B cell (primary cell): ENCODE measurements around the gene LRP6. TPM values are rescaled to one million over a fixed set of nuclear protein-coding genes. Genes with fewer than 3 reads are reported as not detected.
A peak's percentile ranks its signal among the peaks of the same experiment; 100 is the strongest.

Source experiments
- ATAC-seq: fragments of 200-7000 bp; cut with Tn5 transposase; one replicate; pipeline ENCODE4 v1.10.0; 2021; ENCODE audit warnings: low read depth, mild to moderate bottlenecking, moderate number of reproducible peaks, moderate library complexity
- CTCF ChIA-PET: fragments of 350-600 bp; sonication (Branson Sonifier 250); formaldehyde crosslinking; loops from one replicate; lab custom pipeline; 2021; ENCODE audit warnings: antibody characterized with exemption, inconsistent platforms; lab: Charles Lee
- POLR2A ChIA-PET: fragments of 350-600 bp; sonication (Branson Sonifier 250); formaldehyde crosslinking; loops from one replicate; lab custom pipeline; 2021; ENCODE audit warnings: antibody characterized with exemption; lab: Charles Lee
- DNase-seq: peaks from one replicate; pipeline ENCODE4 v3.0.0; 2013
- H2AFZ ChIP-seq: 2 replicates; pipeline ENCODE4 v1.6.1; 2012; ENCODE audit warnings: mild to moderate bottlenecking, low read depth, low read length; ENCODE audit not compliant: insufficient read depth, poor library complexity, severe bottlenecking
- H3K27ac ChIP-seq, 2 donors: 1 replicate in 1 of 2; 2 replicates in 1 of 2; pipeline ENCODE4 v1.5.1; 2012 to 2013; ENCODE audit warnings: low read length in 2 of 2, mild to moderate bottlenecking in 2 of 2, moderate library complexity in 1 of 2
- H3K27me3 ChIP-seq, 4 experiments: fragments of 200-600 bp in 1 of 4; sonication (generic) in 1 of 4; replicated peaks in 1 of 4; 1 replicate in 2 of 4; 2 replicates in 2 of 4; pipeline versions ENCODE4 v1.6.1 to v1.7.0; 2013 to 2016; ENCODE audit warnings: low read length in 3 of 4, mild to moderate bottlenecking in 2 of 4, mixed read lengths in 1 of 4, moderate library complexity in 1 of 4; ENCODE audit not compliant: insufficient read depth in 4 of 4, control insufficient read depth in 3 of 4; ENCODE audit errors: control extremely low read depth in 1 of 4
- H3K36me3 ChIP-seq, 2 experiments: replicated peaks in 1 of 2; 1 replicate in 1 of 2; 2 replicates in 1 of 2; pipeline versions ENCODE4 v1.6.1 to v1.7.1; 2013; ENCODE audit warnings: low read length in 1 of 2; ENCODE audit not compliant: insufficient read depth in 2 of 2, control insufficient read depth in 1 of 2; ENCODE audit errors: control extremely low read depth in 1 of 2, extremely low read depth in 1 of 2
- H3K4me1 ChIP-seq, 2 donors: fragments of 200-600 bp in 1 of 2; sonication (generic) in 1 of 2; 1 replicate in 1 of 2; 2 replicates in 1 of 2; pipeline versions ENCODE4 v1.5.1 to v1.6.1; 2013 to 2017; ENCODE audit warnings: low read length in 2 of 2; ENCODE audit not compliant: control insufficient read depth in 2 of 2, insufficient read depth in 2 of 2
- H3K4me2 ChIP-seq: replicated peaks from 2 replicates; pipeline ENCODE3; 2012; ENCODE audit warnings: mild to moderate bottlenecking, low read depth, low read length; ENCODE audit not compliant: poor library complexity, severe bottlenecking
- H3K4me3 ChIP-seq, 5 experiments: fragments of 200-600 bp in 1 of 5; sonication (generic) in 1 of 5; 1 replicate in 3 of 5; 2 replicates in 2 of 5; pipeline versions ENCODE4 v1.5.1 to v1.7.0; 2011 to 2016; ENCODE audit warnings: low read length in 4 of 5, mild to moderate bottlenecking in 4 of 5, low read depth in 2 of 5, control low read depth in 1 of 5, moderate library complexity in 1 of 5; ENCODE audit not compliant: insufficient read depth in 1 of 5; ENCODE audit errors: control extremely low read depth in 1 of 5, extremely low read depth in 1 of 5
- H3K79me2 ChIP-seq: fragments of 200-600 bp; sonication (generic); one replicate; pipeline ENCODE4 v1.6.0; 2016; ENCODE audit warnings: low read length; ENCODE audit not compliant: control insufficient read depth, insufficient read depth
- H3K9ac ChIP-seq: fragments of 200-600 bp; sonication (generic); 2 replicates; pipeline ENCODE4 v1.6.1; 2017; ENCODE audit warnings: mild to moderate bottlenecking, low read length, moderate library complexity
- H3K9me3 ChIP-seq, 3 donors: one replicate each; pipeline versions ENCODE4 v1.6.1 to v1.7.1; 2013; ENCODE audit warnings: low read length in 2 of 3; ENCODE audit not compliant: control insufficient read depth in 2 of 3, insufficient read depth in 1 of 3; ENCODE audit errors: control extremely low read depth in 1 of 3
- H4K20me1 ChIP-seq: 2 replicates; pipeline ENCODE4 v1.6.0; 2012; ENCODE audit warnings: mild to moderate bottlenecking, low read length; ENCODE audit not compliant: insufficient read depth, control insufficient read depth, poor library complexity, severe bottlenecking
- H3K27ac Mint-ChIP-seq: one replicate; pipeline ENCODE4 v1.8.0; 2021; ENCODE audit warnings: mixed read lengths
- H3K27me3 Mint-ChIP-seq: one replicate; pipeline ENCODE4 v1.8.0; 2021; ENCODE audit warnings: mixed read lengths
- H3K4me1 Mint-ChIP-seq: one replicate; pipeline ENCODE4 v1.8.0; 2021; ENCODE audit warnings: mixed read lengths
- H3K4me3 Mint-ChIP-seq: one replicate; pipeline ENCODE4 v1.8.0; 2021; ENCODE audit warnings: mixed read lengths
- H3K9me3 Mint-ChIP-seq: one replicate; pipeline ENCODE4 v1.8.0; 2022; ENCODE audit warnings: mixed read lengths; ENCODE audit not compliant: insufficient read depth
- CTCF ChIP-seq: fragments of 200-600 bp; IDR thresholded peaks from one replicate; pipeline ENCODE4 v1.8.0; 2022; ENCODE audit warnings: antibody characterized with exemption, mild to moderate bottlenecking
- EZH2 ChIP-seq: IDR thresholded peaks from 2 replicates; pipeline ENCODE4 v1.6.1; 2012; ENCODE audit warnings: borderline replicate concordance, low read depth, mild to moderate bottlenecking, moderate library complexity, low read length; ENCODE audit not compliant: insufficient read depth, poor library complexity, severe bottlenecking
- WGBS: methylation state at CpG from one replicate; pipeline ENCODE4 v1.1.5; 2013; ENCODE audit warnings: missing lambda C conversion rate; ENCODE audit not compliant: insufficient coverage; 5-methylcytosine and 5-hydroxymethylcytosine counted together
- intact Hi-C: fragments of 100-400 bp; cut with micrococcal nuclease; formaldehyde crosslinking; loops from one replicate; pipeline ENCODE4 v1.10.0; 2022
- polyA plus RNA-seq: library from polyadenylated mRNA; depleted of rRNA; stranded (reverse); fragments of >200 nt; gene quantifications from 2 replicates; pipeline ENCODE4 v1.2.3, GENCODE V29; 2012
- total RNA-seq, 2 donors: library from RNA; stranded (reverse); fragments of 120-200 nt in 1 of 2; gene quantifications; 1 replicate in 1 of 2; 2 replicates in 1 of 2; pipeline versions ENCODE4 v1.2.3 to v1.2.4, GENCODE V29; 2013 to 2022

LRP6 gene
- total and polyA plus RNA-seq, 2 donors (not counting 1 experiment from before 2014, with no cell fraction given) = 0.34 to 2.8 TPM

DNA sequence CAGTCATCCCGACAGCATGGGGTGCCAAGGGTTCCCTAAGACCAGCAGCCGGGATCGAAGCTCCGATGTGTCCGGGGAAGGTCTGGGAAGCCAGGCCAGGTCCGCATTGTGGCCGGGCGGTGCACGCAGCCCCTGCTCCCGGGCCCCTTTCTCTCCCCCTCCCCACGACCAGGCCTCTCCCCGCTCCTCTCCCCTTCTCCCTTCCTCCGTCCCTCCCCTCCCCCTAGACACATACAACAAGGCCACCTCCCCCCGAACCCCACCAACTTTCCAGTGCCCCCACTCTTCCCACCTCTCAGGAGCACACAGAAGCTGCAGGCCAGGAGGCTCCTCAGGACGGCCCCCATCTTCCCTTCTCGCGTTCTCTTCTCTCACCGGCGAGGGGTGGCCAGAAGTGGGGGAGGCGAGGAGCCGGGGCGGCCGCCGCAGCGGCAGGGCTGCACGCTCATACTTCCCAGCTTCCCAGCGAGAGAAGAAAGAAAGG, 413 bp downstream of the LRP6 start:
- Histone ChIP-seq H3K4me1 (peaks cover 15 to 17% of the 10 kb centered on the region in 2 donors), H2AFZ (peak overlapping the region; percentile 80), H3K4me3 (peak overlapping the region in 4 of 5 experiments; percentile 58 to 77 (median 68)), H3K79me2 (no peaks in the 10 kb centered on the region), H3K9ac (peak overlapping the region; percentile 70), H3K27ac (no peak overlapping the region), H4K20me1 (no peaks in the 10 kb centered on the region), H3K36me3 (no peaks in the 10 kb centered on the region), H3K27me3 (peaks cover 0 to 36% (median 25%) of the 10 kb centered on the region in 4 experiments), H3K4me2 (peak overlapping the region; percentile 93), H3K9me3 (peaks cover 0 to 18% (median 0%) of the 10 kb centered on the region in 3 donors)
- TF ChIP-seq EZH2 = no peak
- TF ChIP-seq CTCF = no peak
- peaks cover 2% of the 10 kb centered on the region for H3K9me3 Mint-ChIP-seq
- ATAC-seq (no peak), DNase-seq (peak; percentile 20)
- ChIA-PET POLR2A (no interaction called here), CTCF (no interaction called here)
- H3K4me3 Mint-ChIP-seq = peak overlapping the region; percentile 90
- under 1% methylated on average over 24 of the region's 27 CpGs for WGBS
- peaks cover 43% of the 10 kb centered on the region for H3K27me3 Mint-ChIP-seq
- H3K27ac Mint-ChIP-seq = no peak overlapping the region
- peaks cover 21% of the 10 kb centered on the region for H3K4me1 Mint-ChIP-seq
- intact Hi-C loops = loop anchor here (2.0 kb wide), 1 partner anchor 90 kb away; the partner anchor contains the start of gene BORCS5

DNA sequence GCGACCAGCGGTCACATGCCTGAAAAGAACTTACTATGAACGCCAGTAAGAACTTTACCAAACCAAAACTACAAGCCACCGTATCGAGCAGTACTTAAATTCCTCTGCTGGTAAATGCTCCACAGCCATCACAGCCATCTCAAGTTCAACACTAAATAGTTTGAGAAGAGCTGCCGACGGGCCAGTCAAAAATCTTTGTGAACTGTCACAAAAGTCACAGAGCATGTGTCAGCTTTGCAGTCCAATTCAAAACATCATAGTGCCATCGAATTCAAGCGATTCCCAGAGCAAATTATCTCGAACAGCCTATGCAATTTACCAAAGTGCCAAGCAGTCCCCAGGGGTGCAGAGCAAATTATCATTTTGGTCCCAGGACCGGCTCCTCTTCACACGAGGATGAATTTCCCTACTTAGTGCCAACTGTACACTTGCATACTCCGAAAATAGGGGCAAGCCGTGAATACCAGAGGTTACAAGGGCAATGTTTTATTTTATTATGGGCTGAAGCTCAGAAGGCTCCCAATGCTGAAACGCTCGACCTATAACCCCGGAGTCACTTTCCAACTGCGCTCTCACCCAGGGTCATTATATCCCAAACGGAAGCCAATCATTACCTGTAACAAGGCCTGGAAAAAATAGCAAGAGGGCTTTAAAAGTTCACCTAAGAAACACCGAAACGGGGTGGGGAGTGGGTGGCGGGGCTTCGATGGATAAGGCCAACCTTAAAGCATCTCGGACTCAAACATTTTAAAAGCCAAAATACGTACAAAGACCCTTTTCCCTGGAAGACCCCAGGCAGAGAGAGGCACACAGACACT, 1.1 kb downstream of the LRP6 start:
- Histone ChIP-seq H3K27me3 (peaks cover 0 to 36% (median 25%) of the 10 kb centered on the region in 4 experiments), H3K27ac (no peak overlapping the region), H3K4me2 (peak overlapping the region; percentile 93), H3K4me3 (peak overlapping the region; percentile 21 to 77 (median 67)), H3K36me3 (no peaks in the 10 kb centered on the region), H3K9me3 (peaks cover 0 to 18% (median 0%) of the 10 kb centered on the region in 3 donors), H2AFZ (peak overlapping the region; percentile 80), H3K4me1 (peaks cover 15 to 17% of the 10 kb centered on the region in 2 donors), H4K20me1 (no peaks in the 10 kb centered on the region), H3K9ac (peak overlapping the region; percentile 70), H3K79me2 (no peaks in the 10 kb centered on the region)
- CTCF ChIA-PET = no interaction called here
- POLR2A ChIA-PET = no interaction called here
- ATAC-seq (no peak), DNase-seq (peak; percentile 30)
- peaks cover 21% of the 10 kb centered on the region for H3K4me1 Mint-ChIP-seq
- no peak overlapping the region for H3K27ac Mint-ChIP-seq
- TF ChIP-seq EZH2 (no peak), CTCF (no peak)
- WGBS = 2% methylated on average over 16 of the region's 25 CpGs
- intact Hi-C loops = loop anchor here (2.0 kb wide), 1 partner anchor 91 kb away; the partner anchor contains the start of gene BORCS5
- peak overlapping the region; percentile 90 for H3K4me3 Mint-ChIP-seq
- H3K27me3 Mint-ChIP-seq = peaks cover 43% of the 10 kb centered on the region
- H3K9me3 Mint-ChIP-seq = peaks cover 2% of the 10 kb centered on the region
